Measurements from ENCODE around the gene DCXR.

Gene DCXR

DNA sequence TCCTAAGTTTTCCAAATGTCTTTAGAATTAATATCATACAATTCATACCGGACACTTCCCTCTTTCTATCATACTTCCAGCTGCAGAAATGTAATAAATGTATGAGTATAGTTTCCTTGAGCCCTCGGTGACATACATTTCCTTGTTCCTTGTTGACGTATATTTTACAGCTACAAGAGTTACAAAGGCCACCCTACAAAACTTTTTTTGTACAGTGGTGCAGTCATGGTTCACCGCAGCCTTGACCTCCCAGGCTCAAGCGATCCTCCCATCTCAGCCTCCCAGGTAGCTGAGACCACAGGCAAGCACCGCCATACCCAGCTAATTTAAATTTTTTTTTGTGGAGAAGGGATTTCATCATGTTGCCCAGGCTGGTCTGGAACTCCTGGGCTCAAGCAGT is 35.3 kb upstream of the DCXR start:
- DNase-seq (ENCODE audit: low read depth, low spot score) = no peak

DNA sequence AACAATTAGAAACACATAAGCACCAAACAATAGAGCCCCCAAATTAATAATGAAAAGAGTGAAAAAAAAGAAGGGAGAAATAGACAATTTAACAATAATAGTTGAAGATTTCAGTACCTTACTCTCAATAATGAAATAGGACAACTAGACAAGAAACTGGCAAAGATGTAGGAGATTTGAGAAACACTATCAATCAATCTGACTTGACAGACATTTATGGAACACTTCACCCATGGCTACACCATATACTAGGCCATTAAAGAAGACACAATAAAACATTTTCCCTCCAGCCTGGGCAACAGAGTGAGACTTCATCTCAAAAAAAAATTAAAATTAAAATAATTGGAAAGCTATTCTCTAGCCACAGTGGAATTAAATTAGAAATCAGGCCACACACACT is 33.1 kb upstream of the DCXR start:
- DNase-seq (ENCODE audit: low read depth, low spot score) = no peak

DNA sequence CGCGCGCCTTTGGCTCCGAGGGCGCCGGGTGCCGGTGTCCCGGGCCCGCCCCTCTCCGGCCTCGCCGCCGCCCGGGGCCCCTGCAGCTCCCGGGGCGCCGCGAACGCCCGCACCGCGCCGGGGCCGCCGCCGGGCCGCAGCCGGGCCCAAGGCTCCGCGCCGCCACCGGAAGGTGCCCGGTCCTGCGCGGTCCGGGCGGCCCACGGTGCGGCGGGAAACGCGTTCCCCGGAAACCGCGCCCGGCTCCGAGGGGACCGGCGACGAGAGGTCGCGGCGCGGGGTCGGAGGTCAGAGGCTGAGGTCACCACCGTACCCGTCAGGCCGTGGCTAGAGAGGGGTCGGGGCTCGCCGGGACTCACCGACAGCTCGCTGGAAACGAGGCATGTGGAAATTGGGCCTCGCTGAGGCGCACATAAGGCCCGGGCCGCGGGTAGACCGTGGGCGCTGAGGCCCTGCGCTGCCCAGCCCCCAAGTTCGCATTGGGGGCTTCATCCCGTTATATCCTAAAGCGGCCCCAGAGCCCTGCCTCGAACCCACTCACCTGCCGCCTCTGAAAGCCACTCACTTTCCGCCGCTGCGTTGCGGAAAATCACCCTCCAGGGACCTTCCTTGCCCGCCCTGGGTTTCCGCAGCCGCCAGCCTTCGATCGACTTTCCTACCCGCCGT is 28.3 kb upstream of the DCXR start, which contains the start of gene DUS1L:
Gene DUS1L (minus strand): TSS at position 167 of the 666 bp plus-strand sequence. CDS start 745 bp downstream, outside the sequence.
- DNase-seq (ENCODE audit: low read depth, low spot score) = peak; percentile 42

DNA sequence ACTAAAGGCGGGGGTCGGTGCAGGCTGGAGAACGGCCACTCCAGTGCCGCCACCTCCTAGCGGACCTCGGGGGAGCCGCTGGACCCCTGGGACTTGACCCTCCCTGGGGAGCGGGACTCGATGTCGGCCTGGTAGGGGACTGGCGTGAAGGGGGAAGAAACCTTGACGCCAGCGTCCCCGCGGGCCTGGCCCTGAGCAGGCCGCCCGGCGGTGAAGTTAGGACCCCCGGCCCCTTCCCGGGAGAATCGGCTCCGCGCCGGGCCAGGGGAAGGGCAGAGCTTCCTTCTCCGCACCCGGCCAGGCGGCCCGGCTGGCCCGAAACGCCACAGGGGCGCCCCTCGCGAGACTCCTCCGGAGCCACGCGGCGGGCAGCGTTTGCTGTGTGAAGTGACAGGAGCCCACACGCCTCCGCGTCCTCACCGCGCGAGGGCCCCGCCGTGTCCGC is 27.7 kb upstream of the DCXR start:
- no peak for DNase-seq (ENCODE audit: low read depth, low spot score)

DNA sequence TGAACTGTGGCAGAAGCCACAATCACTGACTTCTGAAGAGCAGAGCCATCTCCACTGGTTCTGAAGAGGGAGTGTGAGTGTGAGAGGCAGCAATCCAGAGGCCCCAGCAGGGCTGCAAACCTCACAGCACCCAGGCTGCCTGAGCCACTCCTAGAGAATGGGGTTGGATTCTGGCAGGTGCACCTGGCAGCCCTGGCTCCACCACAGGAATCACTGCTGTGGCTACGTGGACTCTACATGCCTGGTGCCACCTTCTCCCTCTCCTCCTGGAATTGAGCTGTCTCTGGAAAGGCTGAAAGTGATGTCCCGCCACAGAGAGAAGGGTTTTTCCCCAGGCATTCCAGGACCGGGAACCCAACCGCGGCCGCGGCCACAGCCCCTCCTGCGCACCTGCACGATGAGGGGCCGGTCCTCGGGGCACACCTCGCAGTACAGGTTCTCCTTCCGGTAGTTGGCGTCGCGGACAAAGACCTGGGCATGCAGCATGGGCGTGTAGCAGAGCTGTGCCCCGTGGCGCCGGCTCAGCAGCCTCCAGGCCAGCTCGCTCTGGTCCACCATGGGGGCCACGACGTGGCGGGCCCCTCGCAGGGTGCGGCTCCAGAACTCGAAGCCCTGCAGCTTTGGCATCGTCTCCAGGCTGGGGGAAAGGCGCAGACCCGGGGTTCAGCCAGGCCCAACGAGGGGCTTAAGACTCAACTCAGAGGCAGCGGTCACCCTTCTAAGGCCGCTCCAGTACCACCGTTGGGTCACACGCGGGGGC is 27.1 kb upstream of the DCXR start:
- no peak for DNase-seq (ENCODE audit: low read depth, low spot score)

DNA sequence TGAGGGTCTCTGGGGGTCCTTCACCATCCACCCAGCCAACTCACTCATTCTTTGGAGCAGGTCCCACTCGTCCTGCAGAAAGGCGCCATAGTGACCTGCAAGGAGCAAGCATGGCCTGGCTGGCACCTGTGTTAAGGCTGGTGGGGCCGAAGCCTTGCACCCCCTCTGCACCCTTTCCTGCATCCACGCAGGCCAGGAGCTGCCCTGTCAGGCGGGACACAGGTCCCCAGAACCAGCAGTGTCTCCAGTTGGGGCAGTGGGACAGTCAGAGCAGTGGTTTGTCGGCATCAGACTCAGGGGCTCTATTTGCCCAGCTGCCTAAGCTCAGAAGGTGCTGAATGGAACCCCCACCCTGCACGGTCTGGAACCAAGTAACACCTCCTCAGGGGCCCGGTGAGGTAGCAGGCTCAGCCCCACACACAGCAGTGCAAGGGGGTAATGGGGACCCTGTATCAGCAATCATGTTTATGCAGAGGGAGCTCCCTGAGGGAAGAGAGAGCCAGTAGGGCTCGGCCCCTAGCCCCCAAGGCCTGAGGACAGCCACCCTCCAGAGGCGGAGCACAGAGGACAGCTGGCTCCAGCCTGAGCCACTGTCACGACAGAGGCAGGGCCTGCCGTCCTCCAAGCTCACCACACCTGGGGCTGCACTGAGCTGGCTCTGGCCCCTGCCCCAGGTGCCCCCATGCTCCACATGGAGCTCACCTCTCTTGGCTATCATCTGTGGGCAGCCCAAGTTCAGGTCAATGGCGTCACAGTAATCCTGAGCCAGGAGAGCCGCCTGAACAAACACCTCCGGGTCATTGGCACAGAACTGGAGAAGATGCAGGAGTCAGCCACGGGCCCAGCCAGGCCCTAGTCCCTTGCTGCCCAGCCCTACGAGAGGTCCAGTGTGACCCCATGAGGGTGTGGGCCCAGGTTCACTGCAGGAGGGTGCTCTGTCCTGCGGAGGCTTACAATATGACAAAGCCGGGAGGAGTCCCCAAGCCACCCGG is 26.2 kb upstream of the DCXR start:
- no peak for DNase-seq (ENCODE audit: low read depth, low spot score)

DNA sequence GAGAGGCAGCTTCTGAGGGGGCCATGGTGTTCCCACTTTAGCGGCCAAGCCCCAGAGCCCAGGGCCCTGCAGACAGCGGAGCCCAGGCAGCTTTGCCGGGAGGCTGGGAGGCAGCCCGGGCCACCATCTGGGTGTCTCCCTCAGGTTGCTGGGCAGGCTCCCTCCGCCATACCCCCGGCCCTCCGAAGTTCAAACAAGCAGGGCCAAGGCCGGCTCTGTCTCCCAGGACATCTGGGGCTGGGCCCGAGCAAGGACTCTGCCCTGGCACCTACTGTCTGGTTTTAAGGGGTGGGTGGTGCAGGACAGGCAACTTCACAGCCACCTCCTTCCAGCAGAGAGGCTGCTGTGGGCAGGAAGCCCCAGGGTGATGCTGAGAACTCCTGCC is 25.5 kb upstream of the DCXR start:
- no peak for DNase-seq (ENCODE audit: low read depth, low spot score)

DNA sequence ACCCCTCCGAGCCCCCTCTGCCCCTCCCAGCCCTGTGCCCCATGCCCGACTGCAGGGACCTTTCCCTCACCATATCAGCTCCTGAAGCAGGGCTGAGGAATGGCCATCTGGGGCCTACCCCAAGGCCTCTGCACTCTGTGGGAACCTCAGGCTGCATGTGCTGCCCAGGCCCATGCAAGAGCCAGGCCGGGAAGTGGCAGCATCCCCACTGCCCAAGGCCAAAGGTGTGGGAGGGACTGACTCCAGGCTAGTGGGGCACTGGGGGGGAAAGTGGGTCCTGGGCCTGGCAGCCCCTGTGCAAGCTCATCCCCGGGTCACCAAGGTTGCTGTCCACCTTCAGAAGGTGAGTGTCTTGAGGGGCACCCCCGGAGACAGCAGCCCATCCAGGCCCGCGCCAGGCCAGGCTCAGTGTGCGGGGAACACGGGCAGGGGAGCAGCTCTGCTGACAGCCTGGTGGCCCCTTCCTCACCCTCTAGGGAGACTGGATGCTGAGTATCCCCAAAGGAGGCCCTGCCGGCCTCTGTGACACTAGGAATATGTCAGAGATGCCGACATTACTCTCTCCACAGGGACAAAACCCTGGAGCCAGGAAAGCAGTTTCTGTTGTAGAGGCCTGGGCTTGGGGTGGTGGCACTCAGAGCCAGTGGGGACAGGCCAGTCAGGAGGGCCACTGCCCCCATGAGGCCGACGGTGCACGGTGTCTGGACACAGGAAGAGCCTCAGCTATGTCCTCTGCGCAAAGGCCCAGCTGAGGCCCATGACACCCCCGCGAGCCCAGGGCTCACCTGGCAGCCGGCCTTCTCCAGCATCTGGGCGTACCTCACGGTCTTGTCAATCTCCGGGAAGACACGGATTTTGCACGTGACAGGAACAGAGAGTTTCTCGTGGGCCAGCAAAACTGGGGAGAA is 24.8 kb upstream of the DCXR start:
- no peak for DNase-seq (ENCODE audit: low read depth, low spot score)

DNA sequence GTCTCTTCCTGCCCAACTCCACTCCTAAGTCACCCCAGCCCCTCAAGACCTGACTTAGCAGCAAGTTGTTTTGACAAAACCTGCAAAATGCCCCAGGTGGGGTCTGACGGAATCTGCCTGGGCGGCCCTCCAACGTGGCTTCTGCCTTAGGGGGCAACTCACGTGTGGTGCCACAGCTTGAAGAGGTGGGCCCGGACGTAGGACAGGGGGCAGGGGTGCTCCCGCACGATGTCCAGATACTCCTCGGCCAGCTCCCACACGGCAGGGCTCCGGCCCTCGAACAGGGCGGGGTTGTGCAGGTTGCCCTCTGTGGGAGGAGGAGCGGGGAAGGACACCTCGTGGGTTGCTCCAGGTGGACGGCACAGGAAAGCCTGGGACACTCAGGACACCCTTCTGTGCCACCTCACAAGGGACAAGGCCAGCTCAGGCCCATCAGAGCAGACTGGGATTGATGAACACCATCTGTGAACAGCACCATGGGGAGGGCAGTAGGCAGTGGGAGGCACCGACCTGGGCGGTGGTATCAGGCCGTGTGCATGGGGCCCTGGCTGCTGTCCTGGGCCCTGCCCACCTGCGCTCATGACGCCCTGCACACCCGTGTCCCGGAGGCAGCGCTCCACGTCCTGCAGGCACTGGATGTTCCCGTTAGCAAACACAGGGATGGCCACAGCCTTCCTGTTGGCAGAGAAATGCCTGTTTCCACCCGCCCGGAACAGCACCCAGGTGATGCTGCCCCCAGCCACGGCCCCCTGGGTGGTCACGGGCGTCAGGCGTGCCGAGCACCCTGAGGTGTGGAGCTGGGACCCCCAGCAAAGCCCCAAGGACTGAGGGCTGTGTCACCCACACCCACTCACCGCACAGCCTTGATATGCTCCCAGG is 23.8 kb upstream of the DCXR start:
- no peak for DNase-seq (ENCODE audit: low read depth, low spot score)

DNA sequence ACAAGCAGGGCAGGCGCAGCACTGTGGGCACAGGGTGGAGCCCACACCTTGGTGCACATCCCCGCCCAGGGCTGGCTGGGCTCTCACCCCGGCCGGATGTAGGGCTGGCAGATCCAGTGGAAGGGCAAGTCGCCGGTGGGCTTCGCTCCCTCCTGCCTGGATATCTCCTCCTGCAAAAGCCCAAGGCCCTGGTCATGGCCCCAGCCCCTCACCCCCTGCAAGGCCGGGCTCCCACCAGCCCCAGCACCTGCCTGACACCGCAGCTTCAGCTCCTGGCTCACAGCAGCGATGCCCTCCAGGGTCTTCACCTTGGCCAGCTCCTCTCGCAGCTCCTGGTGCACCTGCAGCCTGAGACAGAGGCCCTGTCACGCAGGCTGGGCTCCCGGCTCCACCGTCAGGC is 23.1 kb upstream of the DCXR start:
- DNase-seq (ENCODE audit: low read depth, low spot score) = no peak

DNA sequence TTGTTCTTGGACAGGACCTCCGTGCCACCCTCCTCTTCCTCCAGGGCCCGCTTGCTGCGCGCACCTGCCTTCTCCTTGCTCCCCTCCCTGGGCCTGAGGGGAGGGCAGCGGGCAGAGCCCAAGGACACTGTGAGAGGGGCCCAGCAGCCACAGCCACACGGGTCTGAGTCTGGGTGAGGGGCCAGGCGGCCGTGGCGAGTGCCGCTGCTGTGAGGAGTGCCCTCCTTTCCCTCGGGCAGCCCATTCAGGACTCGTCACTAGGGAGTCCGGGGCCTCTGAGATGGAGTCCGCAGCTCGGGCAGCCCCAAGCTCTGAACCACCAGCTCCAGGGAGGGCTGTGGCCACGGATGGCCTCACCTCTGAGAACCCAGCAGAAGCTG is 22.5 kb upstream of the DCXR start:
- no peak for DNase-seq (ENCODE audit: low read depth, low spot score)

DNA sequence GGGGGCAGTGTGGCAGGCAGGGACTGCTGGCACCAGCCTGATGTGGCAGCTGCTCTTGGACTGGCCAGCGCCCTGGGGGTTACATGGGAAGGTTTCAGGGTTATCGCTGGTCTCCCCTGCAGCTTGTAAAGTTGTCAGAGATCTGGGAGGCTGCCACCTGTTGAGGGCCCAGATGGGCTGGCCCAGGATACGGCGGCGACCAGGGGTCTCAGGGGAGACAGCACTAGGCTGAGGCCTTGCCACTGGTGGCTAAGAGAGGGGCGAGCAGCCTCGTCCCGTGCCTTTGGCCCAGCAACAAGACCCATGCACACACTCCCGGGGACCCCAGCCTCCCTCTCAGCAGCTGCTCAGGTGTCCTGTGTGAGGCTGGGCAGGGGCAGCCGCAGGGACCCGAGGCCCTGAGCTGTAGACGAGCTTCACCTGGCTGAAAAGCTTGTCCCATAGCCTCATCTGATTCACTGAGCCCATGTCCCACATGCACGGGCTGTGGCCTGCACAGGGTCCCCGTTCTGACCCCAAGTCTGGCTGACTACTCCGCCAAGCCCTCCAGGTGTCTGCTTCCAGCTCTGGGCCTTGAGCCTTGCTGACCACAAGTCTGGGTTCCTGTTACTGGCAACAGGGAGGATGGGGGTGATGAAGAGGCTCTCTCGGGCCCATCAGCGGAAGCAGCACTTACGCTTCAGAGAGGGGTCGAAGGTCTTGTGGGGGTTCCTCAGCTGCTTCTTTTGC is 21.9 kb upstream of the DCXR start:
- no peak for DNase-seq (ENCODE audit: low read depth, low spot score)

DNA sequence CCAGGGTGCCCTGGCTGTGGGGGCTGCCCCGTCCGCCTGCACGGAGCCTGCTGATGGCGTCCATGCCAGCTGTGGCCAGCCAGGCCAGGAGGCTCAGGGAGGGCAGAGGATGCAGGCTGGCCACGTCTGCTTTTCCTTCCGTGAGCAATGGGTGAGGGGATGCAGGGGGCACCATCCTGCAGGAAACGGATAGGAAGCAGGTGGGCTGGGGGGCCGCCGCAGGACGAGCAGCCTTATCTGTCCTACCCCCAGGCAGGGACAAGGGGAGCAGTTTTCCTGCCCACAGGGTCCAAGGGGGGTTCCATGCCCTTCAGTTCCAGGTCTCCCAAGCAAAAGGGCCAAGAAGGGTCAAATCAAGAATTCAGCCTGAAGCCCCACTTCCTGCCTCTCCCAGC is 21.4 kb upstream of the DCXR start:
- no peak for DNase-seq (ENCODE audit: low read depth, low spot score)

DNA sequence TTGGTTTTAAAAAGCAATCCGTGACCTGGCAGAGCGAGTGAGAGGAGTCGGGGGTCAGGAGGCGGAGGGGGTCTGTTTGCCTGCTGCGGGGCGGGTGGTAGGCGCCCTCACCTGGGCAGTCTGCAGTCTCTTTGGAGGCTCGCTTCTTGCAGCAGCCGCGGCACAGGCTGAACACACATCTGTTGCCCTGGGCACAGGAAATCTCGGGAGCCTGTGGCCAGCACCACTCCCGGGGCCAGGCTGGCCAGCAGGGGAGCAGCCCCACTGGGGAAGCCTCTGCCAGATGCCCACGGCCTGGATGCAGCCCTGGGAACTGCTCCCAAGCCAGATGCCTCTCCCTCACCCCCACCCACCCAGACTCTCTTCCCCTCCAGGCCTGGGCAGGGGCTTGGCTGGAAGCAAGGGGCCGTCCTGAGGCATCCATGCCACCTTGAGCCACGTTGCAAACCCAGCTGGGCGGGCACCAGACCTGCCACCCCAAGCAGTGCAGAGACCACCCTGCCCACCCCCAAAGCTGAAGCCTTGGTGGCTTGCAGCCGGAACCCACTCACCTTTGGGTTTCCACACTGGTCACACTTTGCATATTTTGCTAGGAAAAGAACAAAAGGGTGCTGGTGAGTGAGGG is 20.8 kb upstream of the DCXR start:
- no peak for DNase-seq (ENCODE audit: low read depth, low spot score)

DNA sequence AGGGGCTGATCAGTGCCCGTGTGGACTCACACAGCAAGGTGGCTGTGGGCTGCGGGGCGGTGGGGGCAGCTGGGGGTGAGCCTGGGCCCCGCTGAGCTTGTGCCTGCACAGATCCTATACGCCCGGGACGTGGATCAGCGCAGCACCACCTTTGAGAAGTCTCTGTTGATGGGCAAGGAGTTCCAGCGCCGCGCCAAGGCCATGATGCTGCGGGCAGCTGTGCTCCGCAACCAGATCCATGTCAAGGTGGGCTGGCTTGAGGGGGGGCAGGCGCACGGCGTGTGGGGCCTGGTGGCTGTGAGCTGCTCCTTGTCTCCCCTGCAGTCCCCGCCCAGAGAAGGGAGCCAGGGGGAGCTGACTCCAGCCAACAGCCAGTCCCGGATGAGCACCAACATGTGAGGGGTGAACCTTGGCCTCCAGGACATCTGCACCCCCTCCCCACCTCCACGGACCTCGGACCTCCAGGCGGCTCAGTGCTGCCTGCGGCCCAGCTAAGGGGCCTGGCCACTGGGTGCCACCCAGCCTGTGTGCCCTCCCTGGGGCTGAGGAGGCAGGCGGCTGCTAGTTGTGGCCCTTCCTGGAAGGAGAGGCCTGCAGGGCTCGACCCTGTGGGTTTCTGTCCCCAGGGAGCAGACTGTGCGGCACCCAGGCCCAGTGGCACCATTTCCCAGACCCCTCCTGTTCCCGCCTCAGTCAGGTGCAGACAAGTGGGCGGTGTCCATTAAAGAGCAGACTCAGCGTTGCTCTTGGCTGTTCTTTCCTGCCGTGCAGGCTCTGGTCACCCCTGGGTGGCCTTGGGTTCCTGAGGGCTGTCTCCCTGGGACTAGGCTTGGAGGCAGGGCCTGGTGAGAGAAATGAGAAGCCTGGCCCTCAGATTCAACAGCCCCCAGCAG is 19.5 kb upstream of the DCXR start:
- DNase-seq (ENCODE audit: low read depth, low spot score) = no peak

DNA sequence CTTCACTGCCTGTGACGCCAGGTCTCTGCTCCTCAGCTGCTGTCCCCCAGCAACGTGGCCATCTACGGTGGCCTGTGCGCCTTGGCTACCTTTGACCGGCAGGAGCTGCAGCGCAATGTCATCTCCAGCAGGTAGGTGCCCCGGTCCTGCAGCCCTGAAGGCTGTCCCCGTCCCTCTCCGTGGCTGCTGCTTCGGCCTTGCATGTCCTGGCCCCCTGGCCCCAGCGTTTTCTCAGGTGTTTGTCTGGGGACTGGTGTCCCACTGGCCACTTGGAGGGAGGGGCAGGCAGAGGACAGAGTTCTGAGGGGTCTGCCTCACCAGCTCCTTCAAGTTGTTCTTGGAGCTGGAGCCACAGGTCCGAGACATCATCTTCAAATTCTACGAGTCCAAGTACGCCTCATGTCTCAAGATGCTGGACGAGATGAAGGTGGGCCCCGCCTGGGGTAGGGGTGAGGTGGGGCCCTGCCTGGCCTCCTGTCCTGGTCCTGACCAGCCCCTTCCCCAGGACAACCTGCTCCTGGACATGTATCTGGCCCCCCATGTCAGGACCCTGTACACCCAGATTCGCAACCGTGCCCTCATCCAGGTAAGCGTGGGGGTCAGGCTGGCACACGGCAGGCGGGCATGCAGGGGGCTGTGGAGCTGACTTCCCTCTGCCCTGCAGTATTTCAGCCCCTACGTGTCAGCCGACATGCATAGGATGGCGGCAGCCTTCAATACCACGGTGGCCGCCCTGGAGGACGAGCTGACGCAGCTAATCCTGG is 18.6 kb upstream of the DCXR start:
- no peak for DNase-seq (ENCODE audit: low read depth, low spot score)

Measured in brain pericyte (primary cell).